Dendritic cell treated with granulocyte-macrophage colony-stimulating factor and Interleukin-4, amounts not matched to agents 40 ng/mL and 50 ng/mL, for 4 days (primary cell): Measurements from ENCODE around the gene RTN4R.

Experiments
- H3K27ac Mint-ChIP-seq: one replicate; pipeline ENCODE4 v1.8.0; 2022; ENCODE audit warnings: mild to moderate bottlenecking, mixed read lengths
- H3K27me3 Mint-ChIP-seq: one replicate; pipeline ENCODE4 v1.8.0; 2022; ENCODE audit warnings: mild to moderate bottlenecking, mixed read lengths
- H3K36me3 Mint-ChIP-seq: one replicate; pipeline ENCODE4 v1.8.0; 2022; ENCODE audit warnings: low read depth, mixed read lengths
- H3K4me1 Mint-ChIP-seq: one replicate; pipeline ENCODE4 v1.8.0; 2022; ENCODE audit warnings: low read depth, mixed read lengths
- H3K4me3 Mint-ChIP-seq: one replicate; pipeline ENCODE4 v1.8.0; 2022; ENCODE audit warnings: mild to moderate bottlenecking, moderate library complexity, mixed read lengths
- H3K9me3 Mint-ChIP-seq: one replicate; pipeline ENCODE4 v1.8.0; 2022; ENCODE audit warnings: mixed read lengths
- intact Hi-C: fragments of 100-400 bp; cut with micrococcal nuclease; formaldehyde crosslinking; loops from one replicate; pipeline ENCODE4 v1.15.0; 2022

The RTN4R gene

GRCh38 chr22:20205464-20205963 is 62.6 kb downstream of the RTN4R start:
- peaks cover 3% of the 10 kb centered on the region for H3K27me3 Mint-ChIP-seq
- H3K4me3 Mint-ChIP-seq, result peak overlapping the region; percentile 88
- intact Hi-C loops, result no loop called here
- H3K27ac Mint-ChIP-seq, result peak overlapping the region; percentile 88
- H3K9me3 Mint-ChIP-seq, result no peaks in the 10 kb centered on the region
- peaks cover 43% of the 10 kb centered on the region for H3K4me1 Mint-ChIP-seq
- peaks cover 10% of the 10 kb centered on the region for H3K36me3 Mint-ChIP-seq

GRCh38 chr22:20204806-20205205 is 63.3 kb downstream of the RTN4R start:
- Mint-ChIP-seq H3K4me3 (no peak overlapping the region), H3K27me3 (peaks cover 3% of the 10 kb centered on the region), H3K27ac (peak overlapping the region; percentile 88), H3K9me3 (no peaks in the 10 kb centered on the region), H3K4me1 (peaks cover 43% of the 10 kb centered on the region), H3K36me3 (peaks cover 10% of the 10 kb centered on the region)
- intact Hi-C loops, result no loop called here

- Mint-ChIP-seq H3K27ac (peak overlapping the region; percentile 88), H3K9me3 (no peaks in the 10 kb centered on the region), H3K4me1 (peaks cover 43% of the 10 kb centered on the region), H3K27me3 (peaks cover 3% of the 10 kb centered on the region), H3K4me3 (no peak overlapping the region), H3K36me3 (peaks cover 10% of the 10 kb centered on the region)
- intact Hi-C loops, result no loop called here
These were observed 63.8 kb downstream of the RTN4R start for GRCh38 chr22:20204311-20204710.

GRCh38 chr22:20203552-20204201 is 64.4 kb downstream of the RTN4R start:
- intact Hi-C loops, result no loop called here
- H3K4me1 Mint-ChIP-seq, result peaks cover 43% of the 10 kb centered on the region
- peaks cover 10% of the 10 kb centered on the region for H3K36me3 Mint-ChIP-seq
- no peak overlapping the region for H3K4me3 Mint-ChIP-seq
- H3K27ac Mint-ChIP-seq, result peak overlapping the region; percentile 46
- peaks cover 3% of the 10 kb centered on the region for H3K27me3 Mint-ChIP-seq
- H3K9me3 Mint-ChIP-seq, result no peaks in the 10 kb centered on the region

GRCh38 chr22:20203142-20203551 is 65.0 kb downstream of the RTN4R start:
- peaks cover 3% of the 10 kb centered on the region for H3K27me3 Mint-ChIP-seq
- intact Hi-C loops, result no loop called here
- peak overlapping the region; percentile 46 for H3K27ac Mint-ChIP-seq
- peaks cover 10% of the 10 kb centered on the region for H3K36me3 Mint-ChIP-seq
- H3K9me3 Mint-ChIP-seq, result no peaks in the 10 kb centered on the region
- H3K4me3 Mint-ChIP-seq, result no peak overlapping the region
- H3K4me1 Mint-ChIP-seq, result peaks cover 40% of the 10 kb centered on the region

GRCh38 chr22:20201837-20202392 is 66.2 kb downstream of the RTN4R start:
- intact Hi-C loops, result no loop called here
- peaks cover 9% of the 10 kb centered on the region for H3K36me3 Mint-ChIP-seq
- peaks cover 3% of the 10 kb centered on the region for H3K27me3 Mint-ChIP-seq
- H3K27ac Mint-ChIP-seq, result no peak overlapping the region
- H3K4me1 Mint-ChIP-seq, result peaks cover 27% of the 10 kb centered on the region
- H3K4me3 Mint-ChIP-seq, result no peak overlapping the region
- H3K9me3 Mint-ChIP-seq, result no peaks in the 10 kb centered on the region

GRCh38 chr22:20199906-20200305 is 68.2 kb downstream of the RTN4R start:
- intact Hi-C loops, result no loop called here
- H3K4me3 Mint-ChIP-seq, result no peak overlapping the region
- H3K27ac Mint-ChIP-seq, result no peak overlapping the region
- H3K36me3 Mint-ChIP-seq, result no peaks in the 10 kb centered on the region
- peaks cover 3% of the 10 kb centered on the region for H3K27me3 Mint-ChIP-seq
- peaks cover 11% of the 10 kb centered on the region for H3K4me1 Mint-ChIP-seq
- H3K9me3 Mint-ChIP-seq, result no peaks in the 10 kb centered on the region

- no peaks in the 10 kb centered on the region for H3K9me3 Mint-ChIP-seq
- no peak overlapping the region for H3K27ac Mint-ChIP-seq
- peaks cover 3% of the 10 kb centered on the region for H3K27me3 Mint-ChIP-seq
- no peaks in the 10 kb centered on the region for H3K36me3 Mint-ChIP-seq
- no peak overlapping the region for H3K4me3 Mint-ChIP-seq
- intact Hi-C loops, result no loop called here
- H3K4me1 Mint-ChIP-seq, result peaks cover 11% of the 10 kb centered on the region
These were observed 68.7 kb downstream of the RTN4R start for GRCh38 chr22:20199413-20199842.

DNA sequence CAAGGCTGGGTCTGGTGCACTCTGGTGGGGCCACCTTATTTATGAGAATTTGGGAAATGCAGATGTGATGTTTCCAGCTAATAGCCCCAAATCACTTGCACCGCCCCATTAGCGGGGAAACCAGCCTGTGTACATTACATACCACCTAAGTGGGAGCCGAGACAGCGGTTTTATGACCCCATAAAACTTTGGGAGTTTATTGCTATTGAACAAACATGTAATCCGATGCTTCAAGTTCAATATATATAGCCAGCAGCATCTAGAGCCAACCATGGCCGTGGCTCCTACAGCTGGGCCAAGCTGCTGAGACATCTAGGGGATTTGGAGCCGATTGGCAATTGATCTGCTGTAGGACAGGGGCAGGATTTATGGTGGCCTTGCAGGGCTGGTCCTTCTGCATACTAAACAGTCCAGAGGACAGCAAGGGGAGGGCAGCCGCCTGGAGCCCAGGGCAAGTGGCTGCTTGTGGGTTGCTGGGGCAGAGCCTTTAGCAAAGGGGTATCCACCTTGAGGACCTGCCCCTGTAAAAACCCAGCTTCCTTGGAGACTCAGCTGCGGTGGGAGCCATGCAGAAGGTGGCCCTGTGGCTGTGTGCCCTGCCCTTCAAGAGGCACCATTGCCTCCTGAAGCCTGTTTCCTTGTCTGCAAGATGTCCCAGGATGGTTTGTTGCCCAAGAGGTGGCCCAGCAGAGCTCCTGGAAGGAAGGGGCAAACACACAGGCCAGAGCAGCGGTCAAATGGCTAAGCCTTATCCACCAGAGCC is 69.4 kb downstream of the RTN4R start:
- no peak overlapping the region for H3K4me3 Mint-ChIP-seq
- H3K27me3 Mint-ChIP-seq, result peaks cover 3% of the 10 kb centered on the region
- peaks cover 7% of the 10 kb centered on the region for H3K4me1 Mint-ChIP-seq
- intact Hi-C loops, result no loop called here
- H3K9me3 Mint-ChIP-seq, result no peaks in the 10 kb centered on the region
- no peak overlapping the region for H3K27ac Mint-ChIP-seq
- no peaks in the 10 kb centered on the region for H3K36me3 Mint-ChIP-seq

DNA sequence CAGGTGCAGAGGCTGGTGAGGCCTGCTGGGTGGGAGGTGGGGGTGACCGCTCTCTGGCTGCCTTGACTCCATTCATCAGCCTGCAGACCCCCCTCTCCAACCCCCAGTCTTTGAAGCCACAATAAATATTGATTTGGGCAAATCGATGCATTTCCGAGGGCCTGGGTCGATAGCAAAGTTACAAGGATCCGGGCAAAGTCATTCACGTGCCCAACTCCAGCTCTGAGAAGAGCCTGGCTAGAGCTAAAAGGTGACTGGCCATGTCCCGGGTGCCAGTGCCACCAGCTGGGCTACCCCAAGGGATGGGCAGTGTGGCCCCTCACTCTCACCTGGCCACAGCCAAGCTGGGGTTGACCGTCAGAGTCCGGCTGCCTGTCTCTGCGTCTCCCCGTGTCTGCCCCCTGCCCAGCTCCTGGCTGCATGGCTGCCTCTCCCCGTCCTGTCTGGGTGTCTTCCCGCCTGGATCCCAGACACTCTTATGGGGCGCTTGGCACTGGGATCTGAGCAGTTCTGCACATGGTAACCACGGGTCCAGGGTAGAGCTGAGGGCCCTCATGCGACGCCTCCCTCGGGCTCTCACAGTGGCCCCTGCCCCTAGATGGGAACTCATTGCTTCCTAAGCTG is 70.6 kb downstream of the RTN4R start:
- no peaks in the 10 kb centered on the region for H3K36me3 Mint-ChIP-seq
- H3K4me1 Mint-ChIP-seq, result no peaks in the 10 kb centered on the region
- no peak overlapping the region for H3K4me3 Mint-ChIP-seq
- no peak overlapping the region for H3K27ac Mint-ChIP-seq
- H3K27me3 Mint-ChIP-seq, result peaks cover 3% of the 10 kb centered on the region
- no peaks in the 10 kb centered on the region for H3K9me3 Mint-ChIP-seq
- intact Hi-C loops, result no loop called here

DNA sequence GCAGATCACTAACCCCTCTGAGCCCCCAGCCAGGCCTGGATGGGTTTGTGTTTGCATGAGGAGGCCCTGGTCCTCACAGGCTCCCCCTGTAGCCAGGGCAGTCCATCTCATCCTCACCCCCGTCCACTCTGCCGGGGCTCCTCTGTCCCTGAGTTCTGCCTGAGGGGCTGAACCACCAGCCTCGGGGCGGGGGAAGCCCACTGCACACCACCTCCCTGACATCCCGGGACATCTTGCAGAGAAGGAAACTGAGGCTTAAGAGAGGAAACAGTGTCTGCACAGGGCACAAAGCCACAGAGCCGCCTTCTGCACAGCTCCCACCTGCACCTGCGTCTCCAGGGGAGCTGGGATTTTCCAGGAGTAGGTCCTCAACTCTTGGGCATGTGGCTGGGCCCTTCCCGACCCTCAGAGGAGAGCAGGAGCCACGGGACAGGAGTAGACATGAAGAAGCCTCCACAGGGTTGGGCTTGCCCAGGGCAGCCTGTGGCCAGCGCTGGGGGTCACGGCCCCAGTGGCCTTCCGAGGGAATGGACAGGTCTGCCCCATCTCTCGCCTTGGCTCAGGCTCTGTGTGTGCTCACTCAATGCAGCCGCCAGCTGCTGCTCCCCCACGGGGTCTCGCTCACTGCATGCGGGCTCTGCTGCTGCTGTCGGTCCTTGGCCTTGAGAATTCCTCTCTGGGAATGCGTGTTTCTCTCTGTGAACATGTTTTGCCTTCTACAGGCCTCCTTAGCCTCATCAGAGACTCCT is 71.8 kb downstream of the RTN4R start:
- Mint-ChIP-seq H3K27ac (no peak overlapping the region), H3K4me3 (no peak overlapping the region), H3K27me3 (no peaks in the 10 kb centered on the region), H3K36me3 (no peaks in the 10 kb centered on the region), H3K9me3 (no peaks in the 10 kb centered on the region), H3K4me1 (no peaks in the 10 kb centered on the region)
- intact Hi-C loops, result no loop called here

- no peaks in the 10 kb centered on the region for H3K4me1 Mint-ChIP-seq
- intact Hi-C loops, result no loop called here
- no peak overlapping the region for H3K4me3 Mint-ChIP-seq
- no peak overlapping the region for H3K27ac Mint-ChIP-seq
- no peaks in the 10 kb centered on the region for H3K27me3 Mint-ChIP-seq
- H3K36me3 Mint-ChIP-seq, result no peaks in the 10 kb centered on the region
- H3K9me3 Mint-ChIP-seq, result no peaks in the 10 kb centered on the region
These were observed 73.2 kb downstream of the RTN4R start for GRCh38 chr22:20194681-20195593.
